GM18507 (cell line): ENCODE measurements around the gene SPTAN1.
"Not testable (repeated sequence)": the region's sequence is repeated elsewhere in the genome, so short reads cannot be mapped to it uniquely, and the experiment has no call there.

ENCODE experiments used
- DNase-seq: peaks from one replicate; pipeline ENCODE4 v3.0.0; 2011; ENCODE audit warnings: low read depth; ENCODE audit not compliant: insufficient read length; ENCODE audit errors: extremely low spot score
- FAIRE-seq: peaks from 2 replicates; lab custom pipeline; 2011; peaks lifted over from hg19 to GRCh38; lab: Jason Lieb, UNC

Gene SPTAN1

GRCh38 chr9:128552153-128552743, at the start of gene SPTAN1:
Gene SPTAN1 (plus strand): TSS chr9:128552587. CDS start chr9:128566741, 14,154 bp downstream.
- FAIRE-seq = peak; percentile 81
- DNase-seq = peak; percentile 98

GRCh38 chr9:128503415-128503825, 49.0 kb upstream of the SPTAN1 start:
- DNase-seq, FAIRE-seq: not testable (repeated sequence)

GRCh38 chr9:128503870-128504269, 48.5 kb upstream of the SPTAN1 start:
- FAIRE-seq = no peak
- no peak for DNase-seq

GRCh38 chr9:128504485-128505413, 47.6 kb upstream of the SPTAN1 start, which contains the start of gene GLE1:
Gene GLE1 (plus strand): TSS chr9:128504719. CDS start chr9:128504806, 87 bp downstream.
- DNase-seq = peak; percentile 100
- peak; percentile 91 for FAIRE-seq

GRCh38 chr9:128505414-128505765, 47.0 kb upstream of the SPTAN1 start:
- FAIRE-seq (no peak), DNase-seq (no peak)

GRCh38 chr9:128505906-128506305, 46.5 kb upstream of the SPTAN1 start:
- FAIRE-seq, DNase-seq: not testable (repeated sequence)

- DNase-seq (no peak), FAIRE-seq (no peak)
These were observed 39.6 kb upstream of the SPTAN1 start for GRCh38 chr9:128512820-128513219.

GRCh38 chr9:128521956-128522355, 30.4 kb upstream of the SPTAN1 start:
- DNase-seq (no peak), FAIRE-seq (no peak)

- DNase-seq (no peak), FAIRE-seq (no peak)
These were observed 29.0 kb upstream of the SPTAN1 start for GRCh38 chr9:128523199-128523925.

- FAIRE-seq = no peak
- DNase-seq = no peak
These were observed 25.7 kb upstream of the SPTAN1 start for GRCh38 chr9:128526720-128527119.

- DNase-seq (no peak), FAIRE-seq (no peak)
These were observed 23.8 kb upstream of the SPTAN1 start for GRCh38 chr9:128528445-128529160.

- FAIRE-seq (no peak), DNase-seq (no peak)
These were observed 23.2 kb upstream of the SPTAN1 start for GRCh38 chr9:128529191-128529590.

GRCh38 chr9:128532581-128532980, 19.8 kb upstream of the SPTAN1 start:
- no peak for FAIRE-seq

GRCh38 chr9:128540634-128541360, 11.6 kb upstream of the SPTAN1 start:
- FAIRE-seq (no peak), DNase-seq (no peak)

More at GRCh38 chr9:128532581-128532980, 19.8 kb upstream of the SPTAN1 start:
- DNase-seq = no peak

- DNase-seq (no peak), FAIRE-seq (no peak)
These were observed 5.9 kb upstream of the SPTAN1 start for GRCh38 chr9:128546504-128546903.

- FAIRE-seq (no peak), DNase-seq (no peak)
These were observed 3.5 kb upstream of the SPTAN1 start for GRCh38 chr9:128548876-128549275.

GRCh38 chr9:128550226-128550625, 2.2 kb upstream of the SPTAN1 start:
- no peak for FAIRE-seq

GRCh38 chr9:128550770-128551656, 1.4 kb upstream of the SPTAN1 start:
- FAIRE-seq (no peak), DNase-seq (no peak)

More at GRCh38 chr9:128550226-128550625, 2.2 kb upstream of the SPTAN1 start:
- DNase-seq = no peak
